ENCODE data around the gene EDC3.

Gene EDC3

GRCh38 chr15:74595271-74595670, 100.6 kb downstream of the EDC3 start:
- no peak overlapping the region for H3K27ac Mint-ChIP-seq
- peaks cover 10% of the 10 kb centered on the region for H3K4me1 Mint-ChIP-seq
- no peak overlapping the region for H3K4me3 Mint-ChIP-seq
- TF ChIP-seq, protein P1, sequence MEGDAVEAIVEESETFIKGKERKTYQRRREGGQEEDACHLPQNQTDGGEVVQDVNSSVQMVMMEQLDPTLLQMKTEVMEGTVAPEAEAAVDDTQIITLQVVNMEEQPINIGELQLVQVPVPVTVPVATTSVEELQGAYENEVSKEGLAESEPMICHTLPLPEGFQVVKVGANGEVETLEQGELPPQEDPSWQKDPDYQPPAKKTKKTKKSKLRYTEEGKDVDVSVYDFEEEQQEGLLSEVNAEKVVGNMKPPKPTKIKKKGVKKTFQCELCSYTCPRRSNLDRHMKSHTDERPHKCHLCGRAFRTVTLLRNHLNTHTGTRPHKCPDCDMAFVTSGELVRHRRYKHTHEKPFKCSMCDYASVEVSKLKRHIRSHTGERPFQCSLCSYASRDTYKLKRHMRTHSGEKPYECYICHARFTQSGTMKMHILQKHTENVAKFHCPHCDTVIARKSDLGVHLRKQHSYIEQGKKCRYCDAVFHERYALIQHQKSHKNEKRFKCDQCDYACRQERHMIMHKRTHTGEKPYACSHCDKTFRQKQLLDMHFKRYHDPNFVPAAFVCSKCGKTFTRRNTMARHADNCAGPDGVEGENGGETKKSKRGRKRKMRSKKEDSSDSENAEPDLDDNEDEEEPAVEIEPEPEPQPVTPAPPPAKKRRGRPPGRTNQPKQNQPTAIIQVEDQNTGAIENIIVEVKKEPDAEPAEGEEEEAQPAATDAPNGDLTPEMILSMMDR (IDR thresholded peaks at IDR 0.05; ENCODE audit: unreplicated experiment in 3 of 3), result no peak
- no peaks in the 10 kb centered on the region for H3K9me3 Mint-ChIP-seq
- H3K36me3 Mint-ChIP-seq (ENCODE audit: low read depth), result peaks cover 56% of the 10 kb centered on the region
- H3K27me3 Mint-ChIP-seq (ENCODE audit: low read depth), result no peaks in the 10 kb centered on the region

GRCh38 chr15:74594455-74594854, 101.4 kb downstream of the EDC3 start:
- H3K27ac Mint-ChIP-seq, result no peak overlapping the region
- TF ChIP-seq, protein P1 (IDR thresholded peaks at IDR 0.05; ENCODE audit: unreplicated experiment in 3 of 3), result no peak
- H3K4me3 Mint-ChIP-seq, result no peak overlapping the region
- H3K36me3 Mint-ChIP-seq (ENCODE audit: low read depth), result peaks cover 64% of the 10 kb centered on the region
- H3K9me3 Mint-ChIP-seq, result no peaks in the 10 kb centered on the region
- no peaks in the 10 kb centered on the region for H3K27me3 Mint-ChIP-seq (ENCODE audit: low read depth)
- peaks cover 10% of the 10 kb centered on the region for H3K4me1 Mint-ChIP-seq

- Mint-ChIP-seq H3K27ac (no peak overlapping the region), H3K27me3 (ENCODE audit: low read depth) (no peaks in the 10 kb centered on the region), H3K36me3 (ENCODE audit: low read depth) (peaks cover 58% of the 10 kb centered on the region), H3K9me3 (no peaks in the 10 kb centered on the region), H3K4me1 (peaks cover 4% of the 10 kb centered on the region), H3K4me3 (no peak overlapping the region)
- TF ChIP-seq, protein P1 (IDR thresholded peaks at IDR 0.05; ENCODE audit: unreplicated experiment in 3 of 3), result no peak
Measured at GRCh38 chr15:74593122-74593521, 102.7 kb downstream of the EDC3 start.

GRCh38 chr15:74592222-74592621, 103.6 kb downstream of the EDC3 start:
- Mint-ChIP-seq H3K9me3 (no peaks in the 10 kb centered on the region), H3K36me3 (ENCODE audit: low read depth) (peaks cover 58% of the 10 kb centered on the region), H3K4me1 (no peaks in the 10 kb centered on the region), H3K27me3 (ENCODE audit: low read depth) (no peaks in the 10 kb centered on the region), H3K4me3 (no peak overlapping the region), H3K27ac (no peak overlapping the region)
- TF ChIP-seq, protein P1 (IDR thresholded peaks at IDR 0.05; ENCODE audit: unreplicated experiment in 3 of 3), result no peak

DNA sequence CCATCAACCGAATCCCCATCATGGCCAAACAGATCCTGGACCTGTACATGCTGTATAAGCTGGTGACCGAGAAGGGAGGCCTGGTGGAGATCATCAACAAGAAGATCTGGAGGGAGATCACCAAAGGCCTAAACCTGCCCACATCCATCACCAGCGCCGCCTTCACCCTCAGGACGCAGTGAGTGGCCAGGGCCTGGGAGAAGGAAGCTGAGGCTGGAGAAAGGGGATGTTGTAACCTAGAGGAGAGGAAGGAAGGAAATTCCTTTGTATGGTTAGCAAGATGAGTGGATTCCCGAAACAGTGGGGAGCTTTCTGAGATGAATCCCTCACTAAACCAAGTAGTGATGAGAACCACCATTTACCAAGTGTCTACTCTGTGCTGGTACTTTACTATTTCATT, 106.0 kb downstream of the EDC3 start:
- H3K36me3 Mint-ChIP-seq (ENCODE audit: low read depth), result peaks cover 63% of the 10 kb centered on the region
- TF ChIP-seq, protein P1 (IDR thresholded peaks at IDR 0.05; ENCODE audit: unreplicated experiment in 3 of 3), result no peak
- no peaks in the 10 kb centered on the region for H3K9me3 Mint-ChIP-seq
- no peak overlapping the region for H3K4me3 Mint-ChIP-seq
- H3K27ac Mint-ChIP-seq, result no peak overlapping the region
- H3K27me3 Mint-ChIP-seq (ENCODE audit: low read depth), result no peaks in the 10 kb centered on the region
- H3K4me1 Mint-ChIP-seq, result peaks cover 8% of the 10 kb centered on the region

GRCh38 chr15:74585857-74586256, 110.0 kb downstream of the EDC3 start:
- peaks cover 35% of the 10 kb centered on the region for H3K36me3 Mint-ChIP-seq (ENCODE audit: low read depth)
- H3K9me3 Mint-ChIP-seq, result no peaks in the 10 kb centered on the region
- TF ChIP-seq, protein P1 (IDR thresholded peaks at IDR 0.05; ENCODE audit: unreplicated experiment in 3 of 3), result no peak
- H3K4me1 Mint-ChIP-seq, result peaks cover 24% of the 10 kb centered on the region
- no peak overlapping the region for H3K27ac Mint-ChIP-seq
- no peaks in the 10 kb centered on the region for H3K27me3 Mint-ChIP-seq (ENCODE audit: low read depth)
- H3K4me3 Mint-ChIP-seq, result no peak overlapping the region
